Measurements from ENCODE around the gene GNG12.

The GNG12 gene

DNA sequence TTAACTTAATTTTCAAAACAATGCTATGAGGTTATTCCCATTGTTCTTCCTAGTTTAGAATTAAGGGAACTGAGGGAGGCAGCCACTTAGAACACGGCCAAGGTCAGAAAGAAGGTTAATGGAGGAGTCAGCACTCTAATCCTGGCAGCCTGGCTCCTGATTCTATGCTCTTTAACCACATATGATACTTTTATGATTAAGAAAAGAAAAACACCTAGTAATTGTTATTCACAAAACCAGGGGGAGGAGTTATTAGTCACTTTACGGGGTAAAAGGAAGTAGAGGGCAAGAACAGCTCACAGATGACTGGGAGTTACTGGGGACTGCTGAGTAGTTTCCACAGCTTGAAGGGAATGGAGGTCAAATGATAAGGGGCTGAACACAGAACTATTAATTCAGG lies 109.6 kb downstream of the GNG12 start:
- 83 to 88% methylated on average over 2 of the region's 2 CpGs for WGBS, 2 experiments
- Histone ChIP-seq H3K9me3 (ENCODE audit: control insufficient read depth, low read length) (no peaks in the 10 kb centered on the region), H3K27me3 (ENCODE audit: control insufficient read depth, insufficient read depth, low read length, poor library complexity, severe bottlenecking) (no peaks in the 10 kb centered on the region), H3K4me3 (ENCODE audit: insufficient read depth, low read depth, low read length) (no peak overlapping the region), H3K36me3 (ENCODE audit: control insufficient read depth, insufficient read depth, low read length) (no peaks in the 10 kb centered on the region), H3K27ac (ENCODE audit: insufficient read depth, low read depth, low read length, poor library complexity, severe bottlenecking) (no peak overlapping the region), H3K4me1 (ENCODE audit: control insufficient read depth, insufficient read depth, low read length) (peaks cover 12% of the 10 kb centered on the region)

DNA sequence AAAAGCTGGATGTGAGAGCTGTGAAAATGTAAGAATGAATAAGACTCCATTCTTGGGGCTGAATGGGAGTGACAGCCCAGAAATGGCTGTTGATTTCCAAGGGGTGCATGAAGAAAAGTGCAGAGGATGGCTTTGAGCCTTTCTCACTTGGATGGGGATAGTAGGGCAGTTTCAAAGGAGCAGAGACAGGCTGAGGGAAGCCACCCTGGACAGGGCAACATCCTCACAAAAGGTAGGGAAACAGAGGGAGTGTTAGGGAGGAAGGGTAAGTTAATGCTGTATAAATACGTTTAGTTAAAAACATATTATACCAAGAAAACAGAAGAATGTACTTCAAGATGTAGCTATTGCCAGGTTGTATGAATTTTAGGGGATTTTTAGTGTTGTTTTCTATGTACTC lies 110.1 kb downstream of the GNG12 start:
- H3K4me3 ChIP-seq (ENCODE audit: insufficient read depth, low read depth, low read length), result no peak overlapping the region
- no peaks in the 10 kb centered on the region for H3K9me3 ChIP-seq (ENCODE audit: control insufficient read depth, low read length)
- 71 to 86% methylated on average over 1 of the region's 1 CpG for WGBS, 2 experiments
- H3K36me3 ChIP-seq (ENCODE audit: control insufficient read depth, insufficient read depth, low read length), result no peaks in the 10 kb centered on the region
- no peaks in the 10 kb centered on the region for H3K27me3 ChIP-seq (ENCODE audit: control insufficient read depth, insufficient read depth, low read length, poor library complexity, severe bottlenecking)
- H3K4me1 ChIP-seq (ENCODE audit: control insufficient read depth, insufficient read depth, low read length), result peaks cover 12% of the 10 kb centered on the region
- no peak overlapping the region for H3K27ac ChIP-seq (ENCODE audit: insufficient read depth, low read depth, low read length, poor library complexity, severe bottlenecking)

GRCh38 chr1:67722292-67722944 lies 110.8 kb downstream of the GNG12 start:
- Histone ChIP-seq H3K27me3 (ENCODE audit: control insufficient read depth, insufficient read depth, low read length, poor library complexity, severe bottlenecking) (no peaks in the 10 kb centered on the region), H3K36me3 (ENCODE audit: control insufficient read depth, insufficient read depth, low read length) (no peaks in the 10 kb centered on the region), H3K4me3 (ENCODE audit: insufficient read depth, low read depth, low read length) (no peak overlapping the region), H3K4me1 (ENCODE audit: control insufficient read depth, insufficient read depth, low read length) (peaks cover 12% of the 10 kb centered on the region), H3K27ac (ENCODE audit: insufficient read depth, low read depth, low read length, poor library complexity, severe bottlenecking) (no peak overlapping the region), H3K9me3 (ENCODE audit: control insufficient read depth, low read length) (no peaks in the 10 kb centered on the region)
- WGBS, 2 experiments, result 83 to 84% methylated on average over 4 of the region's 4 CpGs

DNA sequence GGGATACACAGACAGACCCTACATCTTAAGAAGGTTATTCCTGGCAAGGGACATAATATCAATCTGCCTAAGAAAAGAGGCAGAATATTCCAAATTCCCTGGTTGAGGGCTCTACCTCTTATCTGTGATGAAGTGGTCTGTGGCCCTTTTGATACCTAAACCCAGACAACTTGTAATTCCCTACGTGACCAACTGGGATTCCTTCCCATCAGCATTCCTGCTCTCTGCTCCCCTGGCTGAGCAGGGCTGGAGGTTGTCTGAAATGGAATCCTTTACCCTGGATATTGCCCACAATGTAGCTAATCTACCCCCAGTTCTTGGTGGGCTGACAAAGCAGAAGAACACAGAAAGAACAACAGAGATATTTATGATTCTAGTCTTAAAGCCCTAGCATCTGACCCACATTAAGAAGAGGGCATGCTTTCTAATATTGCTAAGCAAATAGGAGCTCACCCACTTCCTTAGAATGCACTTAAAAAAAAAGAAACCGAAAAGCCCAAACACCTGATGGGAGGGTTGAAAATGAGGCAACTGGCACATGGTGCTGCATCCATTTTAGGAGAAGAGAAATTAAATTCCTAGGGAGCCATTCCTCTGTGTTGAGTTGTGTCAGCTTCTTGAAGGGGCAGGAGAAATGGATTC lies 111.5 kb downstream of the GNG12 start:
- H3K4me1 ChIP-seq (ENCODE audit: control insufficient read depth, insufficient read depth, low read length), result peaks cover 12% of the 10 kb centered on the region
- no peak overlapping the region for H3K27ac ChIP-seq (ENCODE audit: insufficient read depth, low read depth, low read length, poor library complexity, severe bottlenecking)
- 74 to 75% methylated on average over 2 of the region's 2 CpGs for WGBS, 2 experiments
- H3K36me3 ChIP-seq (ENCODE audit: control insufficient read depth, insufficient read depth, low read length), result no peaks in the 10 kb centered on the region
- H3K27me3 ChIP-seq (ENCODE audit: control insufficient read depth, insufficient read depth, low read length, poor library complexity, severe bottlenecking), result no peaks in the 10 kb centered on the region
- H3K4me3 ChIP-seq (ENCODE audit: insufficient read depth, low read depth, low read length), result no peak overlapping the region
- H3K9me3 ChIP-seq (ENCODE audit: control insufficient read depth, low read length), result no peaks in the 10 kb centered on the region

GRCh38 chr1:67721112-67721511 lies 112.2 kb downstream of the GNG12 start:
- H3K36me3 ChIP-seq (ENCODE audit: control insufficient read depth, insufficient read depth, low read length), result no peaks in the 10 kb centered on the region
- H3K9me3 ChIP-seq (ENCODE audit: control insufficient read depth, low read length), result no peaks in the 10 kb centered on the region
- peaks cover 12% of the 10 kb centered on the region for H3K4me1 ChIP-seq (ENCODE audit: control insufficient read depth, insufficient read depth, low read length)
- H3K27ac ChIP-seq (ENCODE audit: insufficient read depth, low read depth, low read length, poor library complexity, severe bottlenecking), result no peak overlapping the region
- no peak overlapping the region for H3K4me3 ChIP-seq (ENCODE audit: insufficient read depth, low read depth, low read length)
- no peaks in the 10 kb centered on the region for H3K27me3 ChIP-seq (ENCODE audit: control insufficient read depth, insufficient read depth, low read length, poor library complexity, severe bottlenecking)
- 39 to 45% methylated on average over 4 of the region's 4 CpGs for WGBS, 2 experiments

- Histone ChIP-seq H3K4me3 (ENCODE audit: insufficient read depth, low read depth, low read length) (no peak overlapping the region), H3K36me3 (ENCODE audit: control insufficient read depth, insufficient read depth, low read length) (no peaks in the 10 kb centered on the region), H3K4me1 (ENCODE audit: control insufficient read depth, insufficient read depth, low read length) (peaks cover 12% of the 10 kb centered on the region), H3K27me3 (ENCODE audit: control insufficient read depth, insufficient read depth, low read length, poor library complexity, severe bottlenecking) (no peaks in the 10 kb centered on the region), H3K9me3 (ENCODE audit: control insufficient read depth, low read length) (no peaks in the 10 kb centered on the region), H3K27ac (ENCODE audit: insufficient read depth, low read depth, low read length, poor library complexity, severe bottlenecking) (no peak overlapping the region)
- 93 to 98% methylated on average over 4 to 5 of the region's 6 CpGs for WGBS, 2 experiments
These were observed 113.7 kb downstream of the GNG12 start for GRCh38 chr1:67719329-67720196.

DNA sequence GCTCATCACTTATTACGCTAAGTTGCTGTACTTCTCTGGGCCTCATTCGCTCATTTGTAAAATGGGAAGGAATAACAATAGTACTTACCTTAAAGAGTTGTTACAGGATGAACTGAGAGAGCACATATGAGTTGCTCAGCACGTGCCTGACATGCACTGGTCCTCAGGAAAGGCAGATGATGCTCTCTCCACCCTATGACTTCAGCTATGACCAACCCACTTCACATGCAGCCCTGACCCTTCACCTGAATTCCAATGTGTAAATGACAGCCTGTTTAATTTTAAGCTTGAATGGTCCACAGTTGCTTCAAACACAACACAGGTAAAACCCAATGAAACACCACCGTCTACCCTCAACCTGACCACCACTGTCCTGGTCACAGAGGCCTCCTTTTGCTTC lies 115.4 kb downstream of the GNG12 start:
- Histone ChIP-seq H3K4me1 (ENCODE audit: control insufficient read depth, insufficient read depth, low read length) (peaks cover 12% of the 10 kb centered on the region), H3K36me3 (ENCODE audit: control insufficient read depth, insufficient read depth, low read length) (no peaks in the 10 kb centered on the region), H3K27me3 (ENCODE audit: control insufficient read depth, insufficient read depth, low read length, poor library complexity, severe bottlenecking) (no peaks in the 10 kb centered on the region), H3K27ac (ENCODE audit: insufficient read depth, low read depth, low read length, poor library complexity, severe bottlenecking) (no peak overlapping the region), H3K4me3 (ENCODE audit: insufficient read depth, low read depth, low read length) (no peak overlapping the region), H3K9me3 (ENCODE audit: control insufficient read depth, low read length) (no peaks in the 10 kb centered on the region)
- WGBS, 2 experiments, result 88 to 93% methylated on average over 4 of the region's 4 CpGs

GRCh38 chr1:67716800-67717199 lies 116.5 kb downstream of the GNG12 start:
- Histone ChIP-seq H3K36me3 (ENCODE audit: control insufficient read depth, insufficient read depth, low read length) (no peaks in the 10 kb centered on the region), H3K4me3 (ENCODE audit: insufficient read depth, low read depth, low read length) (no peak overlapping the region), H3K9me3 (ENCODE audit: control insufficient read depth, low read length) (no peaks in the 10 kb centered on the region), H3K27me3 (ENCODE audit: control insufficient read depth, insufficient read depth, low read length, poor library complexity, severe bottlenecking) (no peaks in the 10 kb centered on the region), H3K4me1 (ENCODE audit: control insufficient read depth, insufficient read depth, low read length) (peaks cover 9% of the 10 kb centered on the region), H3K27ac (ENCODE audit: insufficient read depth, low read depth, low read length, poor library complexity, severe bottlenecking) (no peak overlapping the region)
- WGBS, 2 experiments, result 93 to 94% methylated on average over 4 of the region's 4 CpGs

- WGBS, 2 experiments, result 89 to 91% methylated on average over 2 of the region's 2 CpGs
- H3K27me3 ChIP-seq (ENCODE audit: control insufficient read depth, insufficient read depth, low read length, poor library complexity, severe bottlenecking), result no peaks in the 10 kb centered on the region
- H3K4me1 ChIP-seq (ENCODE audit: control insufficient read depth, insufficient read depth, low read length), result peaks cover 8% of the 10 kb centered on the region
- no peak overlapping the region for H3K27ac ChIP-seq (ENCODE audit: insufficient read depth, low read depth, low read length, poor library complexity, severe bottlenecking)
- H3K9me3 ChIP-seq (ENCODE audit: control insufficient read depth, low read length), result no peaks in the 10 kb centered on the region
- no peaks in the 10 kb centered on the region for H3K36me3 ChIP-seq (ENCODE audit: control insufficient read depth, insufficient read depth, low read length)
- H3K4me3 ChIP-seq (ENCODE audit: insufficient read depth, low read depth, low read length), result no peak overlapping the region
These were observed 117.4 kb downstream of the GNG12 start for GRCh38 chr1:67715819-67716218.

Data from ectodermal cell (in vitro differentiated cells).